NOMO-1 treated with dmso at 0.1 percent for 144 hours (cell line): ENCODE measurements around the gene DGCR6L.
"Not testable (repeated sequence)": the region's sequence is repeated elsewhere in the genome, so short reads cannot be mapped to it uniquely, and the experiment has no call there.

Source experiments
- DNase-seq: peaks from one replicate; lab custom pipeline; 2025; ENCODE audit not compliant: unreplicated experiment; lab: John Stamatoyannopoulos, UW

DGCR6L gene

GRCh38 chr22:20277936-20278635 lies 41.8 kb downstream of the DGCR6L start:
- DNase-seq = not testable (repeated sequence)

- no peak for DNase-seq
These were observed 43.4 kb downstream of the DGCR6L start for GRCh38 chr22:20276468-20276867.

- DNase-seq = no peak
These were observed 44.0 kb downstream of the DGCR6L start for GRCh38 chr22:20275836-20276235.

- DNase-seq = not testable (repeated sequence)
These were observed 44.5 kb downstream of the DGCR6L start for GRCh38 chr22:20275325-20275724.

DNA sequence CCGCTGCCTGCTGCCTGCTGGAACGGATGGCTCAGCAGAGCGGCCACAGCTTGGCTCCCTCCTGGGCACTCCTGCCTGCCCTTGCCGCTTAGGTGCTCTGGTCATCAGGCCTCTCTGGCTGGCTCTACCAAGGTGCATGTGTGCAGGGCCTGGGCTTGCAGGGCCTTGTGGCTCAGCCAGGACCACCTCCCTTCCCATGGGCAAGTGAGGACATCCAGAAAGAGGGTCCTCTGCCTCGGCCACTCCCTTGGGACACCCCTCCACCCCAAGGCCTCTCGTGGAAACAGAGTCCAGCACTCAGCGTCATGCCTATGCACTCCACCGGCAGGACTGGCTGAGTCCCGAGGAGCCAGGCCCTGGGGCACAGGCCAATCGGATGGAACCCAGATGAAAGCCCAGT lies 45.5 kb downstream of the DGCR6L start:
- not testable (repeated sequence) for DNase-seq

- DNase-seq = no peak
These were observed 46.1 kb downstream of the DGCR6L start for GRCh38 chr22:20273758-20274181.

- no peak for DNase-seq
These were observed 47.2 kb downstream of the DGCR6L start for GRCh38 chr22:20272700-20273099.

DNA sequence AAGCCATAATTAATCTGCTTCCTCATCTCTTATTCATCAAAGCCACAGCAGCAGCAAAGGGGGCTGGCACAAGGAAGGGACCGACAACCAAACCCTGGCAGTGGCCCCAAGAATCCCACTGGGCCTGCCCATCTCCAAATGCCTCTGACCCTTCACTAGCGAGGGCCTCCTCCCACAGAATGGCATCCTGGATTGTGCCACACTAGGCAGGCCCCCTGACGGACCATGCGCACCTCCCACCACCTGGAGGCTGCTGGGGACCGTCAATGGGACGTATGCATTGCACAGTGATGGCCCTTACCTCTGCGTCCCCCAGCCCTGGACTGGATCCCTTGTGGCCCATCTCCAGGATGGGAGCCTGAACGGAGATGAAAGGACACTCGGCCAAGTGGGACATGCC lies 47.7 kb downstream of the DGCR6L start:
- no peak for DNase-seq

GRCh38 chr22:20271114-20271994 lies 48.5 kb downstream of the DGCR6L start:
- DNase-seq = no peak

DNA sequence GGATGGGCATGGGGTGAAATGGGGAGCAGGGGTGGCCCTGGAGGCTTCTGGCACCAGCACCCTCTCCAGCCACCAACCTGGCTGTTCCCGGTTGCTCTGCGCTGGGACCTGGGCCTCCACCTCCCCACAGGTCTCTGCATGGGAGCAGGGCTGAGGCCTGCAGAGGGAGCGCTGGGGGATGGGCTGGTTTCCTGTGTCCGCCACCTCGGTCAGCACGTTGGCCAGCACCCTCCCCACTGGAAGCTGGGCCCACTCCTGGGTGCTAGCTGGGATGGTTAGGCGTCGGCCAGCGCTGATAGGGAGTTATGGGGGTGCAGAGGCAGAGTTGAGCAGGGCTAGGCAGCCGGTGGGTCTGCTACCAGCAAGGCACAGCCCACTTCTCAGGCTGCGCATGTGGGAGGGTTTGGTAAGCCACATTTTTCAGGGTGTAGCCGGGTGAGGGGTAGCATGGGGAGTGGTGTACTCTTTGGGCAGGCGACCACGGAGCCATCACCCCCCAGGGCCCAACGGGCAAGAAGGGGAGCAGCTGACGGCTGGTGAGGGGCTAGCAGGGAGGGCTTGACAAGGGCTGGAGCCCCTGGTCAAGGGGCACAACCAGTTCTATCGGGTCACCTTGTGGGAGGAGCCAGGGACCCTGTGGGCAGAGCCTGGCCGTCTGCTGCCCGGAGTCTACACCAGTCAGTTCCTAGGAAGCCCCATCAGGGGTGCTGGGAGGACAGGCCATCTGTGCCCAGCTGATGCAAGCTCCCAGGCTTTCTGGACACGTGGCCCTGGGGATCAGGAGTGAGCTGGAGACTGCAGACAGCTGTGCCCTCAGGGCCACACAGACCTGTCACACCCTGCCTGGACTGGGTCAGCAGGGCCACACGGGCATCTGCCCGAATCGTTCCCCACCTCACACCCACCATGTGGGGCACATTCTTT lies 49.4 kb downstream of the DGCR6L start:
- DNase-seq = not testable (repeated sequence)

- DNase-seq = not testable (repeated sequence)
These were observed 50.2 kb downstream of the DGCR6L start for GRCh38 chr22:20269673-20270072.

DNA sequence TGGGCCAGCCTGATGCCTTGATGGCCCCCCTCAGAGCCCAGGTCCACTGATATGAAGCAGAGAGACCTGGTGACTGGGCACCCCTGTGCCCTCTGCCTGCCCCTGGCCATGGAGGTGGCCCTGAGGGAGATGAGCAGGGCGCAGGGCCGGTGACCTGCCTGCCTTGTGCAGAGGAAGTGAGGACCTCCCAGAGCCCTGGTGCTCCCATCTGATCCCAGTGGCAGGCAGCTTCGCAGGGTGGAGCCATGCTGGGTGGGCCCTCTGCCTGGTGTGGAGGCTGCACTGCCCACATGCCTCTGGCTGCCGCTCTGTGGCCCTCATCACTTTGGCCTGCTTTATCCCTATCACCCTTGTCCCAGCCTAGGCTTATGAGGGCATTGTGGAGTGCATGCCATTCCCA lies 50.7 kb downstream of the DGCR6L start:
- not testable (repeated sequence) for DNase-seq

DNA sequence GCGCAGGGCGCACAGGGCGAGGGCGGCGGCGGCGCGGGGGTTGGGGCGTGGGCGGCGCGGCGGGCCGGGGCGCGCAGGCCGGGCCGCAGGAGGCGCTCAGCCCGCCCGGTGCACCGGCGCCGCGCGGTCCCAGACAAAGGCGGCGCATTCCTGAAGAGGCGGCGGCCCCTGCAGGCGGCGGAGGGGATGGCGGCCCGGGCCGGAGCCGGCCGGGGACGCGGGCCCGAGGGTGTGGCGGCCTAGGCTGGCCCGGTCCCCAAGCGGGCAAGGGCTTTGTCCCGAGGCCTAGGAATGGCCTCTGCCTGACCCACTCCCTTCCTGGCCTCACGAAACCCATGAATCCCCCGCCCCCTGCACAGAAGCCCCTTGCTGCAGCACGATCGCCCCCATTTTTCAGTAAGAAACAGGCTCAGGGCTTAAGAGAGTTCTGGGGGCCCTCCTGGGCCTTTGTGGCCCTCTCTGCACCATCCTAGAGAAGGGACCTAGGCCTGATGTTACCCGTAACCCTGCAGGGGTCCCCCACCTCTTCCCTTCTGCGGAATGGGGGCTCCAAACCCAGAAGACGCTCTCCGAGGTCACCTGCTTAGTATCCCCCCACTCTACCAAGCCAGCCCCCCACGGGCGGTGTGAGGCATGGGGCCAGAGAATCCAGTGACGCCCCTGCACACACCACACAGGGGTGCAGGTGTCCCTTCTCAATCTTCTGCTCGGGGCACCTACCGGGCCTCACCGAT lies 51.4 kb downstream of the DGCR6L start, which contains the start of gene RTN4R:
RTN4R (minus strand) TSS at position 40 of the 734 bp plus-strand sequence. CDS start 226 bp downstream, outside the sequence.
- peak; percentile 22 for DNase-seq

DNA sequence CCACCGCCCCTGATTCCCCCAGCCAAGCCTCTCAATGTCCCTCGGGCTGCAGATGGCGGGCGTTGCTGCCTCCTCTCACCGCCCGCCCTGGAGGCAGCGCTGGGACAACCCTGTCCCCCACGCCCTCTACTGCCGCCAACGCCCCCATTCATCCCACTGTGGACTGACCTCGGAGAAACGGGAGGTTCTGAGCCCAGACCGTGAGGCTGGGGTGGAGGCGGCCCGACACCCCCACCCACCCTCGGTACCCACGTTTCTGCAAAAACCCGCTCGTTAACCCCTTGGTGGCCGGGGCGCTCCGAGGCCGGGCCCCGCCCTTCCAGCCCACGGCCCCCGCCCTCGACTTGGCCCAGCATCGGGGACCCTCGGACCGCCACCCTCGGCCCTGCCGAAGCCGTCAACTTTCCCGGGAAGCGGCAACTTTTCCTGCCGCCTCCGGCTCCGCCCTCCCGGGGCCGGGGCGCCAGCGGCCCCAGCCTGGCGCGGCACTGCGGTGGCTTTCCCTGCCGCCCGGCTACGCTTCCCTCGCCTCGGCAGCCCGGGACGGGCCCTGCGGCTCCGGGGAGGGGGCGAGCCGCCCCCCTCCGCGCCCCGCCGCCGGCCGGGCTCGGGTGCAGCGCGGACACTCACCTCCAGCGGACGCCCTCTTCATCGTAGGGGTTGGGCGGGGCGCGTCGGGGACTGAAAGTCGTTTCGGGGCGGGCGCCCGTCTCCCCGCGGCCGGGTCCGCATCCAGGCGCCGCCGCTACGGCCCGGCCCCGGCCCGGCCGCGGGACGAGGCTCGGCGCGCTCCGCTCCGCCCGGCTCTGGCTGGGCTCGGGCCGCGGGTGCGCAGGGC lies 52.2 kb downstream of the DGCR6L start:
- no peak for DNase-seq

- not testable (repeated sequence) for DNase-seq
These were observed 53.0 kb downstream of the DGCR6L start for GRCh38 chr22:20266667-20267440.

DNA sequence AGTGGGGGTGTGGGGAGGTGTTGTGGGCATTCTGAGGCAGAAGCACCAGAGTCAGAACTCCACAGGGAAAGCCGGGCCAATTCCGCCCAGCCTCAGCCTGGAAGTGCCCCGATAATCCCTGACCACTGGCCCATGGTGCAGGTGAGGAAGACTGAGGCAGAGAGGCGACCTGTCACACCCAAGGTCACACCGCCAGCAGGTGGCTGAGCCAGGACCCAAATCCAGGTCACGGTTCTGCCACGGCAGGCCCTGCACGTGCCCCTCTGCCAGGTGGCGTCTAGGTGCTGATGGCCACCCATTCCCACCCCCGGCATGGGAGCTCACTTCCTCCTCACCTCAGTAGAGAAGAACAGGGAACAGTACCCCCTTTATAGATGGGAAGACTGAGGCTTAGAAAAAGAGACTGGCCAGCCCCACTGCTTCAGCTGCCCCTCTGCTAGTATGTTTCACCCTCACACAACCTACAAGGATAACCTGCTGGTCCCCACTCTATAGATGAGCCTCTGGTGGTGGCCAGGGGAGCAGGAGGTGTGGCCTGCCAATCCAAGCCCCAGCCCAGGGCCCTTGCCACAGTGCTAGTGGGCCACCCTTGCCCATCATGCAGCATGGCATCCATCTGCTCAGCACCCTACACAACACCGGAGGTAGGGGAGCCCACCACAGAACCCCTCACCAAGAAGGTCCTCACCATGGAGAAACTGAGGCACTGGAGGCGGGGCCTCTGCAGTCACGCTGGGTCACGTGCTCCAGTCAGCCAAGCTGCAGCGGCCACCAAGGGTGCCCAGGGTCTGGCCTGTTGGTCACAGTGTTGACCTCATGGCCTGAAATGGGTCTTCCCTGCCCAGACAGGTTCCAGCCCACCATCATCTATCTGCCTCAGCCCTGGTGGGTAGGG lies 53.8 kb downstream of the DGCR6L start:
- not testable (repeated sequence) for DNase-seq

DNA sequence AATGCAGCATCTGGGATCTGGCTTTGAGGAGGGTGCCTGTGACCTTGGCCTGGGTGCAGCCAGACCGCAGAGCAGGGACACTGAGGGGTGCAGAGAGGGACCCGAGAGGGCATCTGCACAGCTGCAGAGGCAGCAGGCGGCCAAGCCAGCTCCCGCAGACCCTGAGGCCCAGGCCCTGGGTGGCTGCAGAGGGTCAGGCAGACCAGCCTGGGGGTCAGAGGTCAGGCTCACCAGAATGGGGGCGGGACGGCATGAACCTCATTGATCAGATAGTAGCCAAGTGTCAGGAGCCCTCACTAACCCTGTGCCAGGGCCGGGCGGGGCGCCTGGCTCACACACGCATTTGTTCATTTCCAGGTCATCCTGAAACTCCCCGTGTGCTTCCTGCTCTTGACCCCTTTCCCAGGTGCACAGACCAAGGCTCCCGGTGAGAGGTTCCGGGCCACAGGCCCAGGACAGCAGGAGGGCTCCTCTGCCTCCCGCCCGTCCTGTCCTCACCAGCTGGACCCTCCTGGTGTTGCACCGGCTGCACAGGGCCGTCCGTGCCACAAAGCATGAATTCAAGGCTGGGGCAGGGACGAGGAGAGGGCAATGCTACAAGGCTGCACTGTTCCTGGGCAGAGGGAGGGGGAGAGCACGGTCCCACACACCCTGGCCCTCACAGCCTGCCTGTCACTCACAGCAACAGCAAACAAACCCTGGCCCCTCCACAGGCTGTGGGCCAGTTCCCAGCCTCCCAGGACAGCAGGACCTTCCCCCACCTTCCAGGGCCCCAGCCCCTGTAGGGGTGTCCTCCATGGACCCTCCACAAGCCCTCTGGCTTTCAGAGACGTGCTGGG lies 55.0 kb downstream of the DGCR6L start:
- DNase-seq = no peak
